Neural cell (in vitro differentiated cells): Measurements from ENCODE around the gene JUNB. TPM values are rescaled to one million over a fixed set of nuclear protein-coding genes. Genes with fewer than 3 reads are reported as not detected.

Source experiments
- H2AFZ ChIP-seq: fragments of 200-600, 300-800 bp; sonication (generic), shearing (Covaris generic); 2 replicates; pipeline ENCODE4 v1.6.0; 2014; ENCODE audit warnings: low read depth, mild to moderate bottlenecking, antibody characterized with exemption, low read length, moderate library complexity
- H3F3A ChIP-seq: fragments of 200-600 bp; shearing (Covaris generic); 2 replicates; pipeline ENCODE4 v1.6.1; 2016; ENCODE audit warnings: mild to moderate bottlenecking, moderate library complexity, mixed read lengths, antibody characterized with exemption, low read length; ENCODE audit not compliant: insufficient read depth, poor library complexity, severe bottlenecking
- H3K27ac ChIP-seq: fragments of 200-600, 300-800 bp; sonication (generic), shearing (Covaris generic); 2 replicates; pipeline ENCODE4 v1.5.1; 2014; ENCODE audit warnings: mild to moderate bottlenecking, low read length, moderate library complexity
- H3K27me3 ChIP-seq: fragments of 300-800, 200-600 bp; sonication (generic), shearing (Covaris generic); 2 replicates; pipeline ENCODE4 v1.6.0; 2014; ENCODE audit warnings: mild to moderate bottlenecking, low read depth, low read length, moderate library complexity; ENCODE audit not compliant: insufficient read depth
- H3K36me3 ChIP-seq: fragments of 300-800, 200-600 bp; sonication (generic), shearing (Covaris generic); 2 replicates; pipeline ENCODE4 v1.5.1; 2014; ENCODE audit warnings: mild to moderate bottlenecking, antibody characterized with exemption, low read length, moderate library complexity; ENCODE audit not compliant: insufficient read depth
- H3K4me2 ChIP-seq: fragments of 300-800, 200-600 bp; sonication (generic), shearing (Covaris generic); 2 replicates; pipeline ENCODE4 v1.6.0; 2014; ENCODE audit warnings: mild to moderate bottlenecking, low read length
- H3K4me3 ChIP-seq: fragments of 300-800, 200-600 bp; sonication (generic), shearing (Covaris generic); 2 replicates; pipeline ENCODE4 v1.5.1; 2014; ENCODE audit warnings: mild to moderate bottlenecking, low read length, moderate library complexity
- H3K79me2 ChIP-seq: fragments of 200-600 bp; shearing (Covaris generic); replicated peaks from 2 replicates; pipeline ENCODE4 v1.6.0; 2014; ENCODE audit warnings: mild to moderate bottlenecking, low read length, moderate library complexity; ENCODE audit not compliant: insufficient read depth
- H3K9ac ChIP-seq: fragments of 300-800, 200-600 bp; sonication (generic), shearing (Covaris generic); 2 replicates; pipeline ENCODE4 v1.6.1; 2016; ENCODE audit warnings: mild to moderate bottlenecking, low read length, mixed read lengths
- H3K9me2 ChIP-seq: fragments of 200-600 bp; shearing (Covaris generic); 2 replicates; pipeline ENCODE4 v1.6.1; 2016; ENCODE audit warnings: mild to moderate bottlenecking, low read length, mixed read lengths; ENCODE audit not compliant: insufficient read depth
- H3K9me3 ChIP-seq: fragments of 200-600, 300-800 bp; sonication (generic), shearing (Covaris generic); 2 replicates; pipeline ENCODE4 v1.6.1; 2016; ENCODE audit warnings: mild to moderate bottlenecking, mixed run types, low read length, moderate library complexity, mixed read lengths
- H4K20me1 ChIP-seq: fragments of 200-600 bp; shearing (Covaris generic); 2 replicates; pipeline ENCODE4 v1.6.1; 2016; ENCODE audit warnings: mild to moderate bottlenecking, mixed run types; ENCODE audit not compliant: insufficient read depth
- EP300 ChIP-seq: fragments of 450-650 bp; conservative IDR thresholded peaks from 2 replicates; pipeline ENCODE4 v1.6.1; 2014; ENCODE audit warnings: antibody characterized with exemption, mild to moderate bottlenecking, moderate library complexity; ENCODE audit not compliant: poor library complexity, severe bottlenecking
- EZH2 ChIP-seq: fragments of 200-600, 300-800 bp; shearing (Covaris generic), sonication (generic); IDR thresholded peaks from 2 replicates; pipeline ENCODE4 v1.6.1; 2014; ENCODE audit warnings: antibody characterized with exemption, low read length, borderline replicate concordance, mild to moderate bottlenecking; ENCODE audit not compliant: insufficient read depth, poor library complexity, severe bottlenecking
- MXI1 ChIP-seq: fragments of 450-650 bp; conservative IDR thresholded peaks from 2 replicates; pipeline ENCODE4 v1.6.1; 2014; ENCODE audit warnings: antibody characterized with exemption, mild to moderate bottlenecking; ENCODE audit not compliant: poor library complexity, severe bottlenecking
- POLR2AphosphoS5 ChIP-seq: IDR thresholded peaks from 2 replicates; pipeline ENCODE4 v1.6.1; 2012
- RAD21 ChIP-seq: fragments of 450-650 bp; conservative IDR thresholded peaks from 2 replicates; pipeline ENCODE4 v1.6.1; 2014; ENCODE audit warnings: antibody characterized with exemption, mild to moderate bottlenecking, moderate library complexity
- REST ChIP-seq: IDR thresholded peaks from 2 replicates; pipeline ENCODE4 v1.6.1; 2012; ENCODE audit warnings: borderline replicate concordance
- SMC3 ChIP-seq: fragments of 450-650 bp; conservative IDR thresholded peaks from 2 replicates; pipeline ENCODE4 v1.6.1; 2014; ENCODE audit warnings: antibody characterized with exemption, mild to moderate bottlenecking, moderate library complexity; ENCODE audit not compliant: poor library complexity
- TAF1 ChIP-seq: IDR thresholded peaks from 2 replicates; pipeline ENCODE4 v1.6.1; 2012; ENCODE audit warnings: low read depth
- polyA plus RNA-seq: library from polyadenylated mRNA; depleted of rRNA; stranded (reverse); fragments of >200 nt; gene quantifications from 2 replicates; pipeline ENCODE4 v1.2.3, GENCODE V29; 2014
- TF ChIP-seq, protein P1 (sequence below): fragments of 450-650 bp; IDR thresholded peaks from 2 replicates; pipeline ENCODE4 v1.5.1; 2014; ENCODE audit warnings: antibody characterized with exemption, mild to moderate bottlenecking, moderate library complexity; ENCODE audit not compliant: poor library complexity, severe bottlenecking

JUNB gene
- polyA plus RNA-seq, 1 donor from 2014 or later: 18.7 TPM

DNA sequence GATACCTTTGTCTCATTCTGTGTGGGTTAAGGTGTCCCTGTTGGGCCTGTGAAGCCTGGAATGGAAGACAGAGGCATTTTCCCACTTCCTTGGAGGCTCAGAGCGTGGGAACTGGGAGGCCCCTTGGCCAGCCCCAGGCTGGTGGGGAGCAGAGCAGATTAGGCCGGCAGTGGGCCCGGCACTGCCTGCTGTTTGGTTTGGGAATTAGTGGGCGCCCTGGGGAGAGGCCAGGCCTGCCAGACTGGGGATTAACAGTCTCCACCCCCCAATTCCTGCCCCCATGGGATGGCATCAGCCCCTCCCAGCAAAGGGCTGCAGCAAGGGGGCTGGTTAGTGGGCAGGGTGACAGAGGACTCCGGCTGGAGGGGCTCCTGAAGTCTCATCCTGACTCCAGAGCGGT, 42.8 kb upstream of the JUNB start:
- H3K79me2 ChIP-seq: no peaks in the 10 kb centered on the region
- no peaks in the 10 kb centered on the region for H3K9me2 ChIP-seq
- no peak overlapping the region for H3K4me3 ChIP-seq
- TF ChIP-seq RAD21 (no peak), TAF1 (no peak), REST (no peak), MXI1 (no peak)
- H2AFZ ChIP-seq: no peak overlapping the region
- no peaks in the 10 kb centered on the region for H3K36me3 ChIP-seq
- H3K9me3 ChIP-seq: no peaks in the 10 kb centered on the region
- no peak overlapping the region for H3K4me2 ChIP-seq
- no peak overlapping the region for H3K27ac ChIP-seq
- H3K9ac ChIP-seq: no peak overlapping the region
- peaks cover 20% of the 10 kb centered on the region for H3K27me3 ChIP-seq
- no peaks in the 10 kb centered on the region for H4K20me1 ChIP-seq
- no peaks in the 10 kb centered on the region for H3F3A ChIP-seq

DNA sequence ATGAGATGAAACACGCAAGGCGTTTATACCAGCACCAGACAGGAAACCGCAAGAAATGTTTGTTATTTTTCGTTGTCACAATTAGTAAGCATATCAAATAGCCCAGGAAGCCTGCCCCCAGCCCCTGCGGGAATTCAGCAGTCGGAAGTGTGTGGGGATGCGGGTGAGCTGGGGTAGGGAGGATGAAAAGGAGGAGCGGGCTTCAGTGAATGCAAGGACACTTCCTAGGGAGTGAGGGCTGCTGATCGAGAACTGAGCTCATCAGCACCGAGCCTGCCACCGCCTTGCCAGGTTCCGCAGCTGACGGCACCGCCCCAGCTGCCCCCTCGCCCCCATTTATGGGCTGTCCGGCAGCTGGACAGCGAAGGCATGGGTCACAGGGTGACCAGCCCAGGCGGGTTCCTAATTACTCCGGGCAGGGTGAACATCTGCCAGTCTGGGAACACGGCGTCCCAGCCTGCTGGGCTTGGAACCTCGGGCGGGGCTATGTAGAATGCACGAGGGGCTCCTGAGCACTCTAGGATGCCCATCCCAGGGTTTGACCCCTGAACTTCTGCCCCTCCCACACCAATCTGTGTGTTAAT, 41.3 kb upstream of the JUNB start:
- TF ChIP-seq POLR2AphosphoS5 (no peak), REST (no peak), RAD21 (no peak), EZH2 (no peak), SMC3 (no peak), TAF1 (no peak), EP300 (no peak), MXI1 (no peak)
- TF ChIP-seq, protein P1, sequence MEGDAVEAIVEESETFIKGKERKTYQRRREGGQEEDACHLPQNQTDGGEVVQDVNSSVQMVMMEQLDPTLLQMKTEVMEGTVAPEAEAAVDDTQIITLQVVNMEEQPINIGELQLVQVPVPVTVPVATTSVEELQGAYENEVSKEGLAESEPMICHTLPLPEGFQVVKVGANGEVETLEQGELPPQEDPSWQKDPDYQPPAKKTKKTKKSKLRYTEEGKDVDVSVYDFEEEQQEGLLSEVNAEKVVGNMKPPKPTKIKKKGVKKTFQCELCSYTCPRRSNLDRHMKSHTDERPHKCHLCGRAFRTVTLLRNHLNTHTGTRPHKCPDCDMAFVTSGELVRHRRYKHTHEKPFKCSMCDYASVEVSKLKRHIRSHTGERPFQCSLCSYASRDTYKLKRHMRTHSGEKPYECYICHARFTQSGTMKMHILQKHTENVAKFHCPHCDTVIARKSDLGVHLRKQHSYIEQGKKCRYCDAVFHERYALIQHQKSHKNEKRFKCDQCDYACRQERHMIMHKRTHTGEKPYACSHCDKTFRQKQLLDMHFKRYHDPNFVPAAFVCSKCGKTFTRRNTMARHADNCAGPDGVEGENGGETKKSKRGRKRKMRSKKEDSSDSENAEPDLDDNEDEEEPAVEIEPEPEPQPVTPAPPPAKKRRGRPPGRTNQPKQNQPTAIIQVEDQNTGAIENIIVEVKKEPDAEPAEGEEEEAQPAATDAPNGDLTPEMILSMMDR: no peak
- Histone ChIP-seq H3K4me3 (no peak overlapping the region), H3K9me3 (no peaks in the 10 kb centered on the region), H3K79me2 (no peaks in the 10 kb centered on the region), H3K27me3 (peaks cover 20% of the 10 kb centered on the region), H2AFZ (no peak overlapping the region), H3K36me3 (no peaks in the 10 kb centered on the region), H3K9ac (no peak overlapping the region), H4K20me1 (no peaks in the 10 kb centered on the region), H3K4me2 (no peak overlapping the region), H3F3A (no peaks in the 10 kb centered on the region), H3K9me2 (no peaks in the 10 kb centered on the region), H3K27ac (no peak overlapping the region)
